Stimulated activated CD8-positive, alpha-beta memory T cell treated with anti-CD3 and anti-CD28 coated beads, Interleukin-2, amount 100 ng/mL, for 48 hours (primary cell): ENCODE results near the gene C9orf50.
"Not testable (repeated sequence)": the region's sequence is repeated elsewhere in the genome, so short reads cannot be mapped to it uniquely, and the experiment has no call there.

Experiments
- DNase-seq, 2 donors: peaks; one replicate each; pipeline ENCODE4 v3.0.0-alpha.2; 2020; ENCODE audit warnings: low read depth in 2 of 2

C9orf50 gene

GRCh38 chr9:129648092-129648763, 27.3 kb upstream of the C9orf50 start:
- no peak for DNase-seq

- no peak for DNase-seq
Observed at GRCh38 chr9:129647635-129648034, 26.7 kb upstream of the C9orf50 start.

- DNase-seq, result no peak
Observed at GRCh38 chr9:129646654-129647053, 25.8 kb upstream of the C9orf50 start.

- no peak for DNase-seq
Observed at GRCh38 chr9:129646252-129646651, 25.4 kb upstream of the C9orf50 start.

- no peak for DNase-seq
Observed at GRCh38 chr9:129644902-129645301, 24.0 kb upstream of the C9orf50 start.

DNA sequence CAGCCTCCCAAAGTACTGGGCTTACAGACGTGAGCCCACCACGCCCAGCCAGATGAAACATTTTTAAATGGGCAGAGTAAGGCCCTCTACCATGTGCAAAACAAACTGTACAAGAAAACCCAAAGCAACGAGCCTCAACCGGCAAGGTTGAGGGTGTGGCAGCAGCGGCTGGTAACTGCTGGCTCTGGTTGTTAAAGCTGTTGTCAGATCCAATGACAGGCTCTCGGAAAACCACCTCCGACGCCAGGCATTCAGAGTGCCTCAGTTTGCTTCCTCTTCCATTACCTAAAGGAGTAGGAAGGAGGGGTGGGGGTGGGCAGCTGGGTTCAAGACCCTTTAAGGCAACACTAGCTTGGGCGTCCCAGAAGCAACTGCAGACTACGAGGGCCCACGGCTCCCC, 23.5 kb upstream of the C9orf50 start:
- DNase-seq, result no peak

- no peak for DNase-seq
Observed at GRCh38 chr9:129643706-129644105, 22.8 kb upstream of the C9orf50 start.

- DNase-seq, result peak; percentile 97 to 98
Observed at GRCh38 chr9:129641750-129642585, 21.1 kb upstream of the C9orf50 start, which contains the start of gene ASB6. Gene ASB6 (minus strand): TSS chr9:129642151. CDS start chr9:129641999, 152 bp downstream.

DNA sequence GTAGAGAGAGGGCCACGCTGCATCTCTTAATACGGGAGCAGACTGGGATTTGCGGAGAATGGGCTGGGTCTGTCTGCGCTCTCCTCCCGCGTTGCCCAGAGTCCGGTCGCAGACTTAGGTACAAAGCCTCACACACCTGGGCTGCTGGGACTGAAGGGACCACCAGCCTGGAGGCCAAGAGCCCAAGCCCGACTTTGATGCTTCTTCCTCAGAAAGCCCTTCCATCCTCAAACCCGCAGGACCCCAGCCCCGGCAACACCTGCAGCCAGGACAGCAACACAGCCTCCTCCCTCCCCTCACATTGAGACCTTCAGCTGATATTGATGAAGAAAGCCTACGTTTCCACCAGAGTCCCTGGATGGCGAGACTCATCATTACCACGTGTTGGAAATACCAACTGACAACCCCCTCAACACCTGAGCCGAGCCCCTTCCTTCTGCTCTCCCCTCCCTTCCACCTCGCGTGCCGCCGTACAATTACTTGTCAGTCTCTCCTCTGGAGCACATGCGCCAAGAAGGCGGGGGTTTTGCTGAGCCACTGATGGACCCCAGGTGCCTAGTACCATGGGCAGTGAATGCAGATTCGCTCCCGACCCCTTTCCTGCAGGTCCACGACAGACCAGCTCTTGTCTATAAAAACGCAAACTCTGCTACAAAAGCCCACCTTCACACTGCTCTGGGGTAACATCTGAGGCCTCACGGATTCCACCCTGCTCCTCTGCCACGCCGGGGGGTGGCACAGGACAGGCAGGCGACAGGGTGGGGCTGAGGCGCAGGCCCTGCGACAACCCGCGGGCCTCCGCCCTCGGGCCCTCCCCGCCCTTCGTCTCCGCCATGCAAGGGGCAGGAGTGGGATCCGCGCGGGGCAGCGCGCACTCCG, 20.2 kb upstream of the C9orf50 start:
- DNase-seq, result no peak

DNA sequence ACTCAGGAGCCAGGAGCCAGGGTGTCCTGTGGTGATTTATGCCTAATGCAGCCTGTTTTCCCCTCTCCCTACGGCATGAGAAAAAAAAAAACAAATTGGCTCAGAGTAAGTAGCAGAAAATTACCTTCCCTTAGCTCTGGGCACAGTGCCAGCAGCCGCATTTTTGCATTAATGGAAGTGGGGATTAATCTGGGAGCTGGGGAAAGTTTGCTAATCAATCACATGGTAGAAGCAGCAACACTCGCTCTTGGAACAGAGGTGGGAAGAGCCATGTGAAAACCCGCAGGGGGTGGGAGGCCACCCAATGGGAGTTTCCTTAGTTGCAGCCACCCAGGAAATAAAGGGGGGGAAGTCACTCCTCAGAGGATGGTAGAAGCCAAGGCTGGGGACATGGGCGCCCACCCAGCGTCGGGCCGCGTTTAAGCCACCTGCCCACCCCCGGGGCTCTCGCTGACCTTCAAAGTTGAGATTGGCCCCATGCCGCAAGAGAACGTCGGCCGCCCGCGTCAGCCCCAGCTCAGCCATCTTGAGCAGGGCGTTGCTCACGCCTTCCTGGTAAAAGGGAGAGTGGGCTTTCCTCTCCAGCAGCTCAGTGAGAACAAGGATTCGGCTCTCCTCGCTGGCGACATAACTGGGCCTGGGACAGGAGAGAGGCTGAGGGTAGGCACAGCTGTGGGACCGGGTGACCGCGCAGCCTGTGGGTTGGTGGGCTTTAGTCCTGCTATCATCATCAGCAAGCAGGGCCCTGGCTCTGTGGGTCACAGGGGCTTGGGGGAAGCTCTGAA, 19.4 kb upstream of the C9orf50 start:
- no peak for DNase-seq

GRCh38 chr9:129639756-129640085, 18.8 kb upstream of the C9orf50 start:
- no peak for DNase-seq

DNA sequence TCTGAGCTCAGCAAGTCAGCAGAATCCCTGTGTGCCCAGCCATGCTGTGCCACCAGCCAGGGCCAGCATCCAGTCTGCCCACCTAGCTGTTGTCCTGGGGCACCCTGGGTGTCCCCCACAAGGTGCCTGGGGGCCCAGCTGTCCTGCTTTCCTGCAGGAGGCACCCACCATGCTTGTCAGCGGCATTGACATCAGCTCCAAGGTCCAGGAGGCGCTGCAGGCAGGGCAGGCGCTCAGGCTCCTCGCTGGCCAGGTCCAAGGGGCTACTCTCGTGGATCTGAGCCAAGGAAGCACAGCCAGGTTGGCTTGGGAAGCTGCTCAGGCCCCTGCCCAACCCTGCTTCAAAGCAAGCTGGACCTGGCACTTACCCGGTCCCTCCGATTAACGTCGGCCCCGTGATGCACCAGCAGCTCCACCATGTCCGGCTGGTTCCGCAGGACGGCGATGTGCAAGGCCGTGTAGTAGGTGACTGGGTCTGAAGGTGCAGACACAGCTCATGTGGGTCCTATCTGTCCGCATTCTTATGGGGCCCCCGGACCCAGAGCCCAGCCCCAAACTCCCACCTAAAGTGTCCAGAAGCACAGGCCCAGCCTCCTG, 18.2 kb upstream of the C9orf50 start:
- DNase-seq, result no peak

- DNase-seq, result no peak
Observed at GRCh38 chr9:129637673-129638439, 17.0 kb upstream of the C9orf50 start.

- DNase-seq, result no peak
Observed at GRCh38 chr9:129637102-129637501, 16.2 kb upstream of the C9orf50 start.

- DNase-seq, result not testable (repeated sequence)
Observed at GRCh38 chr9:129636343-129636742, 15.4 kb upstream of the C9orf50 start.

- no peak for DNase-seq
Observed at GRCh38 chr9:129635099-129636065, 14.5 kb upstream of the C9orf50 start.

- no peak for DNase-seq
Observed at GRCh38 chr9:129633848-129634247, 12.9 kb upstream of the C9orf50 start.

- DNase-seq, result no peak
Observed at GRCh38 chr9:129633207-129633606, 12.3 kb upstream of the C9orf50 start.

GRCh38 chr9:129632460-129632859, 11.6 kb upstream of the C9orf50 start:
- no peak for DNase-seq
